H1 (cell line): ENCODE results near the gene NT5DC1. TPM values are rescaled to one million over a fixed set of nuclear protein-coding genes. Genes with fewer than 3 reads are reported as not detected.

Source experiments
- CTCF ChIA-PET: fragments of 300-600 bp; sonication (Branson Sonifier 250); formaldehyde crosslinking; loops from one replicate; lab custom pipeline; 2021; ENCODE audit not compliant: partially characterized antibody; lab: Charles Lee
- POLR2A ChIA-PET: fragments of 300-600 bp; sonication (Branson Sonifier 250); formaldehyde crosslinking; loops from one replicate; lab custom pipeline; 2021; ENCODE audit warnings: inconsistent platforms; ENCODE audit not compliant: partially characterized antibody; lab: Charles Lee
- DNase-seq, 2 experiments: peaks; one replicate each; pipeline versions ENCODE4 v3.0.0 to v3.0.0-alpha.2; 2010 to 2022; ENCODE audit warnings: low spot score in 2 of 2, low read depth in 1 of 2, mixed read lengths in 1 of 2
- FAIRE-seq: peaks from 2 replicates; lab custom pipeline; 2011; peaks lifted over from hg19 to GRCh38; lab: Jason Lieb, UNC
- H2AFZ ChIP-seq: 2 replicates; pipeline ENCODE4 v1.8.1; 2012; ENCODE audit warnings: low read length, inconsistent platforms
- H2AK5ac ChIP-seq: 2 replicates; pipeline ENCODE4 v1.6.1; 2013; ENCODE audit warnings: low read depth, low read length
- H2BK120ac ChIP-seq: replicated peaks from 2 replicates; pipeline ENCODE3; 2013; ENCODE audit warnings: low read depth, low read length, inconsistent platforms
- H2BK12ac ChIP-seq: 2 replicates; pipeline ENCODE4 v1.6.1; 2013; ENCODE audit warnings: low read depth, low read length
- H2BK15ac ChIP-seq: 2 replicates; pipeline ENCODE4 v1.6.1; 2013; ENCODE audit warnings: low read length
- H2BK20ac ChIP-seq: 2 replicates; pipeline ENCODE4 v1.6.1; 2013; ENCODE audit warnings: low read length
- H2BK5ac ChIP-seq: 2 replicates; pipeline ENCODE4 v1.6.1; 2013; ENCODE audit warnings: low read depth, low read length
- H3K14ac ChIP-seq: 2 replicates; pipeline ENCODE4 v1.6.1; 2013; ENCODE audit warnings: inconsistent platforms; ENCODE audit not compliant: insufficient read length
- H3K18ac ChIP-seq: 2 replicates; pipeline ENCODE4 v1.6.1; 2013; ENCODE audit warnings: low read length; ENCODE audit errors: extremely low read depth
- H3K23ac ChIP-seq: 2 replicates; pipeline ENCODE4 v1.6.1; 2013; ENCODE audit warnings: inconsistent platforms; ENCODE audit not compliant: insufficient read length
- H3K23me2 ChIP-seq: 2 replicates; pipeline ENCODE4 v1.6.1; 2013; ENCODE audit warnings: low read depth, low read length
- H3K27ac ChIP-seq: 2 replicates; pipeline ENCODE4 v1.6.1; 2011; ENCODE audit warnings: low read depth, low read length, inconsistent platforms
- H3K27me3 ChIP-seq, 4 experiments: replicated peaks in 1 of 4; 1 replicate in 1 of 4; 2 replicates in 3 of 4; pipeline versions ENCODE4 v1.6.1 to v1.8.1; 2011 to 2013; ENCODE audit warnings: low read length in 3 of 4, mild to moderate bottlenecking in 3 of 4, inconsistent platforms in 2 of 4, mixed read lengths in 2 of 4, moderate library complexity in 1 of 4; ENCODE audit not compliant: control insufficient read depth in 3 of 4, insufficient read depth in 3 of 4; ENCODE audit errors: extremely low read depth in 1 of 4
- H3K36me3 ChIP-seq, 4 experiments: 2 replicates each; pipeline versions ENCODE4 v1.6.1 to v1.8.1; 2011 to 2013; ENCODE audit warnings: mild to moderate bottlenecking in 4 of 4, low read length in 3 of 4, moderate library complexity in 2 of 4, control low read depth in 1 of 4, inconsistent platforms in 1 of 4; ENCODE audit not compliant: insufficient read depth in 4 of 4, control insufficient read depth in 2 of 4
- H3K4ac ChIP-seq: replicated peaks from 2 replicates; pipeline ENCODE3; 2013; ENCODE audit warnings: low read length, low read depth, mixed read lengths, inconsistent platforms; ENCODE audit not compliant: insufficient read length
- H3K4me1 ChIP-seq, 4 experiments: replicated peaks in 1 of 4; 1 replicate in 1 of 4; 2 replicates in 3 of 4; pipeline versions ENCODE4 v1.6.1 to v1.8.1; 2011 to 2013; ENCODE audit warnings: low read length in 3 of 4, inconsistent platforms in 2 of 4, mixed read lengths in 1 of 4; ENCODE audit not compliant: insufficient read depth in 4 of 4, control insufficient read depth in 3 of 4
- H3K4me2 ChIP-seq, 2 experiments: 2 replicates each; pipeline versions ENCODE4 v1.6.1 to v1.8.1; 2011 to 2013; ENCODE audit warnings: low read depth in 2 of 2, low read length in 2 of 2, control low read depth in 1 of 2, inconsistent platforms in 1 of 2, mild to moderate bottlenecking in 1 of 2; ENCODE audit not compliant: insufficient read depth in 1 of 2
- H3K4me3 ChIP-seq, 4 experiments: fragments of 200-600, 300-600 bp in 1 of 4; sonication (generic), shearing (Covaris generic), sonication (Bioruptor Twin) in 1 of 4; 2 replicates each; pipeline versions ENCODE4 v1.5.1 to v1.8.1; 2011 to 2016; ENCODE audit warnings: low read length in 4 of 4, low read depth in 3 of 4, control low read depth in 2 of 4, inconsistent platforms in 2 of 4, mild to moderate bottlenecking in 2 of 4, mixed read lengths in 1 of 4, moderate library complexity in 1 of 4; ENCODE audit not compliant: insufficient read depth in 2 of 4; ENCODE audit errors: extremely low read depth in 1 of 4
- H3K56ac ChIP-seq: replicated peaks from 2 replicates; pipeline ENCODE3; 2013; ENCODE audit warnings: low read depth, mild to moderate bottlenecking, mixed read lengths, low read length, inconsistent platforms; ENCODE audit not compliant: insufficient read length
- H3K79me1 ChIP-seq: 2 replicates; pipeline ENCODE4 v1.6.1; 2013; ENCODE audit warnings: low read depth, low read length, control low read depth
- H3K79me2 ChIP-seq, 2 experiments: 2 replicates each; pipeline versions ENCODE4 v1.6.1 to v1.8.1; 2012 to 2013; ENCODE audit warnings: low read length in 2 of 2, mild to moderate bottlenecking in 2 of 2, inconsistent platforms in 1 of 2; ENCODE audit not compliant: insufficient read depth in 2 of 2, control insufficient read depth in 1 of 2
- H3K9ac ChIP-seq, 4 experiments: replicated peaks in 1 of 4; 1 replicate in 1 of 4; 2 replicates in 3 of 4; pipeline versions ENCODE4 v1.6.1 to v1.8.1; 2011 to 2013; ENCODE audit warnings: low read depth in 3 of 4, low read length in 3 of 4, control low read depth in 2 of 4, mild to moderate bottlenecking in 2 of 4, moderate library complexity in 2 of 4, inconsistent platforms in 1 of 4; ENCODE audit errors: extremely low read depth in 1 of 4
- H3K9me3 ChIP-seq, 2 experiments: 2 replicates each; pipeline versions ENCODE4 v1.6.1 to v1.8.1; 2012 to 2013; ENCODE audit warnings: mild to moderate bottlenecking in 2 of 2, moderate library complexity in 2 of 2, control low read depth in 1 of 2, inconsistent platforms in 1 of 2, low read depth in 1 of 2, low read length in 1 of 2, mixed read lengths in 1 of 2; ENCODE audit not compliant: insufficient read depth in 2 of 2
- H4K20me1 ChIP-seq, 2 experiments: replicated peaks in 1 of 2; 2 replicates each; pipeline versions ENCODE3 to v1.8.1; 2011 to 2013; ENCODE audit warnings: inconsistent platforms in 2 of 2, low read length in 2 of 2, mild to moderate bottlenecking in 1 of 2; ENCODE audit not compliant: insufficient read depth in 2 of 2, control insufficient read depth in 1 of 2
- H4K5ac ChIP-seq: 2 replicates; pipeline ENCODE4 v1.6.1; 2013; ENCODE audit warnings: low read length, low read depth, mixed read lengths, inconsistent platforms; ENCODE audit not compliant: insufficient read length
- H4K8ac ChIP-seq: 2 replicates; pipeline ENCODE4 v1.8.0; 2013; ENCODE audit warnings: mild to moderate bottlenecking, moderate library complexity, low read length, inconsistent platforms; ENCODE audit not compliant: insufficient read depth; ENCODE audit errors: extremely low read depth
- H4K91ac ChIP-seq: replicated peaks from 2 replicates; pipeline ENCODE3; 2013; ENCODE audit warnings: low read length, mixed read lengths, inconsistent platforms; ENCODE audit not compliant: insufficient read length
- CHD1 ChIP-seq: IDR thresholded peaks from 2 replicates; pipeline ENCODE4 v1.6.1; 2012; ENCODE audit warnings: low read depth, low read length, improper control_type of control experiment
- JUN ChIP-seq: IDR thresholded peaks from 2 replicates; pipeline ENCODE4 v1.6.1; 2011; ENCODE audit warnings: low read depth, mild to moderate bottlenecking, improper control_type of control experiment, low read length
- KDM5A ChIP-seq: fragments of 200-600 bp; IDR thresholded peaks from 2 replicates; pipeline ENCODE4 v1.7.1; 2012; ENCODE audit warnings: mild to moderate bottlenecking, low read length, inconsistent platforms, mixed read lengths
- RNF2 ChIP-seq: fragments of 200-900, 300-1000 bp; sonication (generic); IDR thresholded peaks from 2 replicates; pipeline ENCODE4 v1.7.1; 2016; ENCODE audit warnings: borderline replicate concordance, low read depth, mild to moderate bottlenecking, antibody characterized with exemption, low read length; ENCODE audit not compliant: poor library complexity, severe bottlenecking; ENCODE audit errors: missing control alignments
- whole genome bisulfite sequencing, 2 experiments: shearing (Covaris generic) in 1 of 2; methylation state at CpG; one replicate each; pipeline versions ENCODE4 v1.1.6 to v1.1.7; 2013 to 2015; ENCODE audit warnings: low lambda C conversion rate in 2 of 2, mixed read lengths in 2 of 2, inconsistent platforms in 1 of 2, low coverage in 1 of 2, missing lambda C conversion rate in 1 of 2; ENCODE audit not compliant: insufficient replicate concordance in 2 of 2, insufficient coverage in 1 of 2, insufficient read length in 1 of 2; ENCODE audit errors: extremely low coverage in 1 of 2, missing lambda C conversion rate in 1 of 2; 5-methylcytosine and 5-hydroxymethylcytosine counted together
- polyA plus RNA-seq, 7 experiments: library from polyadenylated mRNA; depleted of rRNA in 3 of 7; stranded (reverse) in 5 of 7; unstranded in 2 of 7; fragments of >200 nt in 5 of 7; fragments of 200-250 nt in 2 of 7; gene quantifications; 1 replicate in 5 of 7; 2 replicates in 1 of 7; 4 replicates in 1 of 7; pipeline versions ENCODE4 v1.2.1 to v1.2.3, GENCODE V29; 2011 to 2013; ENCODE audit warnings: missing spikeins in 2 of 7, mixed read lengths in 2 of 7
- total RNA-seq: library from RNA; stranded (reverse); fragmentation: NEBNext Ultra II Directional; extraction: Animal tissue kit (Norgen Biotek cat#: 25700); gene quantifications from 2 replicates; pipeline ENCODE4 v1.2.1, GENCODE V29; 2021

Gene NT5DC1
- total and polyA plus RNA-seq, 2 of the 8 experiments (the other 6 are each of a cell fraction or from before 2014, with no cell fraction given), result 25.3 to 72.7 TPM

DNA sequence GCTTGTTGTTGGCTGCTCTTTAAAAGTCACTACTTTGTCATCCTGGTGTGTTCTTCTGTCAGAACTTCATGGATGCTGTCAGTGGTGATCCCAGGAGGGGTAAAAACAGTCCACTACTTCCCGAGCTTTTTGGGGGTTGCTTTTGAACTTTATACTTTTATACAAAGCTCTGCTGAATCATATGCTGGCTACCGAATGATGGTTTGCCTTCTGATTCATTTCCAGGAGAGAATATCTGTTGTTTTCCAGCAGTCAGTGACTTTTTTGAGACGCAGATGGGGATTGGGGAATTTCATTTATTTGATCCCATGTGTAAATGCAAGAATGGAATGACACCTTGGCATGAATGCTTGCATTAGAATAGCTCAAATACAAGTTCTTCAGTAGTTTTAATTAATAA, 58.0 kb downstream of the NT5DC1 start:
- Histone ChIP-seq H2BK5ac (no peak overlapping the region; the same call in 1 of the 2 replicates), H3K79me1 (no peaks in the 10 kb centered on the region), H3K9me3 (no peaks in the 10 kb centered on the region), H3K36me3 (no peaks in the 10 kb centered on the region; a peak in 3 of 8 replicates), H2AK5ac (no peak overlapping the region), H3K79me2 (peaks cover 0 to 9% of the 10 kb centered on the region in 2 experiments; a peak in 2 of 4 replicates), H3K18ac (no peak overlapping the region), H3K23ac (no peak overlapping the region), H3K14ac (no peak overlapping the region), H4K20me1 (no peaks in the 10 kb centered on the region), H3K56ac (no peak overlapping the region), H3K9ac (no peak overlapping the region), H3K27me3 (no peaks in the 10 kb centered on the region), H3K4me2 (no peak overlapping the region), H2BK12ac (no peak overlapping the region), H3K27ac (no peak overlapping the region), H2BK20ac (no peak overlapping the region), H4K91ac (no peak overlapping the region), H2BK120ac (no peak overlapping the region), H4K5ac (no peak overlapping the region), H3K23me2 (no peaks in the 10 kb centered on the region), H3K4me1 (no peaks in the 10 kb centered on the region), H2AFZ (no peak overlapping the region), H3K4ac (no peak overlapping the region), H4K8ac (no peak overlapping the region), H3K4me3 (no peak overlapping the region), H2BK15ac (no peak overlapping the region)
- ChIA-PET CTCF (interaction anchor here (2.3 kb wide), 1 partner anchor 58 kb away, joined by 4 read pairs; no protein-coding TSS in a partner anchor), POLR2A (interaction anchor here (2.0 kb wide), 1 partner anchor 9 kb away, joined by 9 read pairs; no protein-coding TSS in a partner anchor)
- WGBS, 2 experiments, result 57% methylated on average over 3 of the region's 3 CpGs; no CpG with 5 or more reads in 1 of the 2 experiments
- TF ChIP-seq CHD1 (no peak), RNF2 (no peak), KDM5A (no peak), JUN (no peak)
- DNase-seq, result no peak
- no peak for FAIRE-seq
